Measurements from ENCODE around the gene SLC7A8.
"Not testable (repeated sequence)": the region's sequence is repeated elsewhere in the genome, so short reads cannot be mapped to it uniquely, and the experiment has no call there.

The SLC7A8 gene

DNA sequence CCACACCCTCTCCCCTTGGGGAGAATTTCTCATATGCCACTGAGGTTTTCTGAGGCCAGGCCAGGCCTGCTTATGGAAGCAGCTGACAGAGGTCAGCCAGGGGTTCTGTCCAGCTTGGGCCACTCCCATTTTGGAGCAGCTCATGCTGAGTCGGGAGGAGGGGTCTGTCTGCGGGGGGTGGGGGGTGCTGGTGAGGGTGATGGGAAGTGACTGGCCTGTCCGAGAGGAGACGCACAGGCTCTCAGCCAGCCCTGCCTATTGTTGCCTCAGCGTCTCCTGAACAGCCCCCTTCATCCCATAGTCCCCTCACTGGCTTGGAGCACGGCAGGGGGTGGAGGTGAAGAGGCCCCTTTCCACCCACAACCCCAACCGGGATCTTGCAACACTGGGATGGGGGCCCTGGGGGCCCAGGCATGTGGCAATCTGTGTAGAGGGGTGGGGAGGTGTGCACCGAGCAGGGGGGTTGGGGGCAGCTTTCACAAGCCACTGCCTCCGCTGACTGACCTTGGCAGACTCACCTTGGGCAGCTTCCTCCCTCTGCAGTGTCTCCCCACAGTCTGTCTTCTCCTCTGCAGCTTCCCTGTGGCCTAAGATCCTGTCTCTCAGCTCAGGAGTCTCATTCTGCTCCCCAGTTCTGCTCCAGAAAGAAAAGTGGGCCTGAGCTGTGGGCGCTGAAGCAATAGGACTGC is 69.9 kb downstream of the SLC7A8 start:
- DNase-seq (ENCODE audit: low spot score), result no peak

GRCh38 chr14:23112359-23113178 is 70.9 kb downstream of the SLC7A8 start:
- DNase-seq (ENCODE audit: low spot score), result no peak

GRCh38 chr14:23110579-23111365 is 72.7 kb downstream of the SLC7A8 start:
- DNase-seq (ENCODE audit: low spot score), result no peak

GRCh38 chr14:23109769-23110168 is 73.7 kb downstream of the SLC7A8 start:
- DNase-seq (ENCODE audit: low spot score), result no peak

GRCh38 chr14:23108169-23108568 is 75.3 kb downstream of the SLC7A8 start:
- not testable (repeated sequence) for DNase-seq (ENCODE audit: low spot score)

- DNase-seq (ENCODE audit: low spot score), result not testable (repeated sequence)
Observed at GRCh38 chr14:23107620-23108019, 75.8 kb downstream of the SLC7A8 start.

GRCh38 chr14:23106747-23107045 is 76.8 kb downstream of the SLC7A8 start:
- DNase-seq (ENCODE audit: low spot score), result no peak

DNA sequence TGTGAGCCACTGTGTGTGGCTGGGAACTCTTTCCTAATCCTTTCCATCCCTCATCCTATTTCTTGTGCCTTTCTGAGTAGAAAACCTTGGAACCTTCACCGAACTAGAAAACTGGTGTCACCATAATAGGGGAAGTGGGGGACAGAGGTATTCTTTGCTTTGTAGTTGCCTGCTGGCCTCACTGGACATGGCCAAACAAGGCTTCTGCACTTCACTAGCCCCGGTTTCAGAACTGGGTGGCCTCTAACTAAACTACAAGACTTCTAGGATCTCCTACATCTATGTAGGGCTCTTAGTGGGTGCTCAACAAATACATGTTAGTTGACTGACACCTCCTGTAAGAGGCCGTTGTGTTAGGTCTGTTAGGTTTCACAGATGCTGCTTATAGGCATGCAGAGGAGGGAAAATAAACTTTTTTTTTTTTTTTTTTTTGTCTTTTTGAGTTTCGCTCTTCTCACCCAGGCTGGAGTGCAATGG is 78.1 kb downstream of the SLC7A8 start:
- DNase-seq (ENCODE audit: low spot score), result no peak

- no peak for DNase-seq (ENCODE audit: low spot score)
Observed at GRCh38 chr14:23104591-23105347, 78.7 kb downstream of the SLC7A8 start, which contains the start of gene CIROP. Gene CIROP (minus strand): TSS chr14:23104989. CDS start chr14:23104920, 69 bp downstream.

GRCh38 chr14:23104070-23104590 is 79.3 kb downstream of the SLC7A8 start:
- DNase-seq (ENCODE audit: low spot score), result no peak

DNA sequence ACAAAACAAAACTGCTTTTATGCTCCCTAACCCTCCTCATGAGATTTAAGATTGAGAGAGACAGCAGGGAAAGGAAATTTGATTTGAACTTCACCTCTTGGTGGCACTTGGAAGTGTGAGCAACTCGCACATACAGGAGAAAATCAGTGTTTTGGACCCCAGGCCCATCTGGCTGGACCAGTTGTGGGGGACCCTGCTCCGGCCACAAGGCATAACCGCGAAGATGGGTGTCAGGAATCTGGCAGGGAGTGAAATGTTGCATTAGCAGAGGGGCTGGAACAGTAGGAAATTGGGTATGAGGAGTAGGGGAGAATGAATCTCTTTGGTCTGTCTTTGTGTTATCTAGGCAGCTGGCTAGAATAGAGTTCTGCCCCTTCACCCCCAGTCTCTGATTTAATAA is 79.9 kb downstream of the SLC7A8 start:
- no peak for DNase-seq (ENCODE audit: low spot score)

- DNase-seq (ENCODE audit: low spot score), result no peak
Observed at GRCh38 chr14:23102801-23103200, 80.7 kb downstream of the SLC7A8 start.

DNA sequence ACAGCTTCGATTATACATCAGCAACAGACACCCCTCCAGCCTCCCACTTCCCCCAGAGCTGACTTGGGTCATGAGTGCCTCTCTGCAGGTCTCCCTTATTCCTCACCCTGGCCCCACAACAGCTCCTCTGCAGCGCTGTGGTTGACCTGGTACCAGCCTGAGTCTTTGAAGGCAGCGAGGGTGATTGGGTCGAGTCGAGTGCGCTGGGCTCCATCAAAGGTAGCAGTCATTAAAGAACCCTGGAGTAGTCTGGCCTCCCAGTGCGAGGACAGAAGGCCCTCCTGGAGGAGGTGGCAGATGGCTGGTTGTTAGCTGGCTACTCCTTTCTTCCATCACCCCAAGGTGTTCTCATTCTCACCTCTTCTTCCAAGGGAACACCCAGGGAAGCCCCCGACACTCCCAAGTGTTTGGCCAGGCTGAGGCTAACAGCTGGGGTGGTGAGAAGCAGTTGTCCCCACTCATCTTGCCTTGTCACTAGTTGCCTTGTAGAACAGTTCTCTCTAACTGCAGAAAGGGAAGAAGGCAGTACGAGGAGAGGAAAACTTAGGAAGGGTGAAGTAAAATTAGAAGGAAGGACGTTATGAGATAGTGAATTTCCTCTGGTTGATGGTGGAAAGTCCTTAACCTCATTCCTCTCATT is 81.4 kb downstream of the SLC7A8 start:
- DNase-seq (ENCODE audit: low spot score), result no peak

- DNase-seq (ENCODE audit: low spot score), result no peak
Observed at GRCh38 chr14:23101213-23101970, 82.1 kb downstream of the SLC7A8 start.

DNA sequence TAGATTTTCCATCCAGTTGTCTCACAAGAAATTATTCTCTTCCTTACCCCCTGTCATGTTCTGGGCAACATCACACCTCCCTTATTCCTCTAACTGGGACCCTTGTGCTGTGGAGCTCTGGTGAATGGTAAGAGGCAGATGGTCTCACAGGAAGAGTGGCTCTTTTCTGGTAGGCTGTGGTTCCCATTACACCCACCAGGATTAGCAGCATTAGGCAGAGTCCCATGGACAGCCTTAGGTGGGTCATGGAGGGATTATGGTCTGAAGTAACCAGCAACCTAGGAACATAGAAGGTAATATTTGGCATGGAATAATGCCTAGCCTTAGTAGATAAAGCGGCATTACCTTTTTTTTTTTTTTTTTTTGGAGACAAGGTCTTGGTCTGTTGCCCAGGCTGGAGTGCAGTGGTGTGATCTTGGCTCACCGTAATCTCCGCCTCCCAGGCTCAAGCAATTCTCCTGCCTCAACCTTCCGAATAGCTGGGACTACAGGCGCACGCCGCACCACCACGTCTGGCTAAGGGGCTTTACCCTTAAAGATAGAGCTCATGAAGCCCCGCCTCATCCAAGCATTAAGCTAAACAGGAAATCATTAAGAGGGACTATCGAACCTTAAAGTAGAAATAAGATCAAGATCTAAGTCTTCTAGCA is 84.1 kb downstream of the SLC7A8 start:
- DNase-seq (ENCODE audit: low spot score), result no peak

GRCh38 chr14:23097786-23098185 is 85.7 kb downstream of the SLC7A8 start:
- no peak for DNase-seq (ENCODE audit: low spot score)

DNA sequence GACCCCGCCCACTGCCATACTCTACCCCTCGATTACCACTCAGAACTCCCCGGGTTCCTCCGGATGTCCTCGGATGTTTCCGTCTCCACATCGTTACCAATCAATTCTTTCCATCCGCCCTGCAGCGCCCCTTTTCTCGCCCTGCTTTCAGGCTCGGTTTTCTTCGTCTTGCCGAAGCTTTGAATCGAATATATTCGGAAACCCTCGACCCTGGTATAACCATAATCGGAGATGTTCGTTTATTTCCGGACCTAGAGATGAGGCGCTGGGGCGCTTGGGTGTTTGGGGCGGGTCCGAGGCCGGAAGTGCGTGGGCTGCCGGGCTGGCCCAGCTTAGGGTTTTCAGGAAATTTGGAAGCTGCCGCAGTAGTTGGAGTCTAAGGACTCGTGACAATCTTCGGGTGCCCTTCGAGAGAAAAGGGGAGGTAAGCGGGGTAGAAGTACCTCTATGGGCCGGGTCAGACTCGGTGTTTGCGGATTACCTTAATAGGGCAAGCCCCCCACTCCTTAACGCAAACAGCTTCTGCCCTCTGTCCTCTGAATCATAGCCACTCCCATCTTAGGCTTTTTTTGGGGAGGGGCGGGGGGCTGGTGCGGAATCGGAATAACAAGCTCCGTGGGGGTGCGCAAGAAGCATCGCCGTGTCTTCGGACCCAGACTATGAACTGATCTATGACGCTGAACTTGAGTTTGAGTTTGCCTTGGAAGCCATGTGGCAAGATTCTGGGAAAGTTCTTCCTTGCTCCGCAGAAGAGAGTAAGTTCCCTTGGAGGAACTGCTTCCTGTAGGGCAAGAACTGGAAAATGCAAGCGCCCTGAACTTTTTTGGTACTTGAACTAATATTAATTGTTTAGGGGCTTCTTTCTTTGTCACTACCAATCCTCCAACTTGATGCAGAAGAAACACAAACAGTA is 88.0 kb downstream of the SLC7A8 start, which contains the start of gene C14orf119:
Gene C14orf119 (plus strand): TSS at position 310 of the 913 bp plus-strand sequence. CDS start 2,154 bp downstream, outside the sequence.
- DNase-seq (ENCODE audit: low spot score), result peak; percentile 100

DNA sequence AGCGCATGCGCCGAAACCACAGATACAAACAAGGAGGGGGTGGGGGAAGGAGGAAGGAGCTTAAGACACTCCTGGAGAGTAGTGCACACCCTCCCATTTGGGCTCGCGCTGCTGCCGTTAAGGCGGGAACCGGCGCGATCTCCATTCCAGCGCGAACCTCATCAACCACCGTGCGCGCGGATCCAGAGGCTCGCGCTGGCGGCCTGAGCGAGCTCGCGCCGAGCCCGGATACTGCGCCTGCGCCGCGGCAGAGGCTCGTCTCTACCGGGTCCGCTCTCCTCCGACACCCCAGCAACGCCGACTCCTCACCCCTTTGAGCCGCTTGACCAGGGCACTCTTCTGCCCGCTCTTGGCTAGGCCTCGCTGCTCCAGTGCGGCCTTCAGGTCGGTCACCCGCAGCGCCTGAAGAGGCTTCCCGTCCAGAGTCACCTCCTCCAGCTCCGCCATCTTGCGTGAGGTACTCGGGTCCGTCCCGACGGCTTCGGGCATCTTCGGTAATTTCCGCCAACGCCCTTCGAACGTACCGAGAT is 88.7 kb downstream of the SLC7A8 start, which contains the start of gene ACIN1:
Gene ACIN1 (minus strand): TSS at position 471 of the 530 bp plus-strand sequence. CDS start 24 bp downstream, at position 447.
- peak; percentile 78 for DNase-seq (ENCODE audit: low spot score)
